PFSK-1 (cell line): ENCODE data around the gene SRPK1.

Source experiments
- FOXP2 ChIP-seq: optimal IDR thresholded peaks from 2 replicates; pipeline ENCODE3; 2011; ENCODE audit warnings: borderline replicate concordance, control low read depth, inconsistent platforms; ENCODE audit not compliant: insufficient read depth; ENCODE audit errors: extremely low read length, extremely low read depth
- POLR2AphosphoS5 ChIP-seq: IDR thresholded peaks from 2 replicates; pipeline ENCODE4 v1.6.1; 2012; ENCODE audit warnings: low read depth, mild to moderate bottlenecking, control low read depth, low read length, moderate library complexity
- SIN3A ChIP-seq: IDR thresholded peaks from 2 replicates; pipeline ENCODE4 v1.6.1; 2012; ENCODE audit warnings: mild to moderate bottlenecking, low read length, moderate library complexity, borderline replicate concordance; ENCODE audit not compliant: insufficient read depth
- TAF1 ChIP-seq: IDR thresholded peaks from 2 replicates; pipeline ENCODE4 v1.6.1; 2012; ENCODE audit warnings: low read length, control low read depth, borderline replicate concordance; ENCODE audit not compliant: insufficient read depth
- TF ChIP-seq, protein P1 (sequence below), 2 experiments: IDR thresholded peaks; 2 replicates each; pipeline versions ENCODE4 v1.6.1 to v1.8.0; 2011 to 2012; ENCODE audit warnings: low read depth in 2 of 2, low read length in 2 of 2, control low read depth in 1 of 2, inconsistent platforms in 1 of 2, mild to moderate bottlenecking in 1 of 2, moderate library complexity in 1 of 2; ENCODE audit not compliant: insufficient read depth in 1 of 2

Gene SRPK1

DNA sequence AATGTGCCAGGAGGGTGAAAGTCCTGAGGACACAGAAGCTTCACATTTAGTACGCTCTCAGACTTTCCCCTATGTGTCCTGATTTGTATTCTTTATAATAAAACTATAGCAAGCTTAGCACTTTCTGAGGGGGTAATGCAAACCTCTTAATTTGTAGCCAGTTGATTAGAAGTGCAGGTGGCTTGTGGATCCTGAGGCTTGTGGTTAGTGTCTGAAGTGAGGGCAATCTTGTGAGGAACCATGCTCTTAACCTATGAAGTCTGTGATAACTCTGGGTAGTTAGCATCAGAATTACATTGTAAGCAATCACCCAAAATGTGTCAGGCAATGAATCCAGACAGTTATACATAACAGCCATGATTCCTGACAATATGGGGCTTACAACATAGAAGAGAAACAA is 64.6 kb downstream of the SRPK1 start:
- TF ChIP-seq, protein P1, sequence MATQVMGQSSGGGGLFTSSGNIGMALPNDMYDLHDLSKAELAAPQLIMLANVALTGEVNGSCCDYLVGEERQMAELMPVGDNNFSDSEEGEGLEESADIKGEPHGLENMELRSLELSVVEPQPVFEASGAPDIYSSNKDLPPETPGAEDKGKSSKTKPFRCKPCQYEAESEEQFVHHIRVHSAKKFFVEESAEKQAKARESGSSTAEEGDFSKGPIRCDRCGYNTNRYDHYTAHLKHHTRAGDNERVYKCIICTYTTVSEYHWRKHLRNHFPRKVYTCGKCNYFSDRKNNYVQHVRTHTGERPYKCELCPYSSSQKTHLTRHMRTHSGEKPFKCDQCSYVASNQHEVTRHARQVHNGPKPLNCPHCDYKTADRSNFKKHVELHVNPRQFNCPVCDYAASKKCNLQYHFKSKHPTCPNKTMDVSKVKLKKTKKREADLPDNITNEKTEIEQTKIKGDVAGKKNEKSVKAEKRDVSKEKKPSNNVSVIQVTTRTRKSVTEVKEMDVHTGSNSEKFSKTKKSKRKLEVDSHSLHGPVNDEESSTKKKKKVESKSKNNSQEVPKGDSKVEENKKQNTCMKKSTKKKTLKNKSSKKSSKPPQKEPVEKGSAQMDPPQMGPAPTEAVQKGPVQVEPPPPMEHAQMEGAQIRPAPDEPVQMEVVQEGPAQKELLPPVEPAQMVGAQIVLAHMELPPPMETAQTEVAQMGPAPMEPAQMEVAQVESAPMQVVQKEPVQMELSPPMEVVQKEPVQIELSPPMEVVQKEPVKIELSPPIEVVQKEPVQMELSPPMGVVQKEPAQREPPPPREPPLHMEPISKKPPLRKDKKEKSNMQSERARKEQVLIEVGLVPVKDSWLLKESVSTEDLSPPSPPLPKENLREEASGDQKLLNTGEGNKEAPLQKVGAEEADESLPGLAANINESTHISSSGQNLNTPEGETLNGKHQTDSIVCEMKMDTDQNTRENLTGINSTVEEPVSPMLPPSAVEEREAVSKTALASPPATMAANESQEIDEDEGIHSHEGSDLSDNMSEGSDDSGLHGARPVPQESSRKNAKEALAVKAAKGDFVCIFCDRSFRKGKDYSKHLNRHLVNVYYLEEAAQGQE (IDR thresholded peaks at IDR 0.05; ENCODE audit: insufficient read depth in 1 of 2, low read depth in 2 of 2, low read length in 2 of 2), result no peak
- TF ChIP-seq POLR2AphosphoS5 (no peak), SIN3A (no peak), TAF1 (no peak), FOXP2 (no peak)

DNA sequence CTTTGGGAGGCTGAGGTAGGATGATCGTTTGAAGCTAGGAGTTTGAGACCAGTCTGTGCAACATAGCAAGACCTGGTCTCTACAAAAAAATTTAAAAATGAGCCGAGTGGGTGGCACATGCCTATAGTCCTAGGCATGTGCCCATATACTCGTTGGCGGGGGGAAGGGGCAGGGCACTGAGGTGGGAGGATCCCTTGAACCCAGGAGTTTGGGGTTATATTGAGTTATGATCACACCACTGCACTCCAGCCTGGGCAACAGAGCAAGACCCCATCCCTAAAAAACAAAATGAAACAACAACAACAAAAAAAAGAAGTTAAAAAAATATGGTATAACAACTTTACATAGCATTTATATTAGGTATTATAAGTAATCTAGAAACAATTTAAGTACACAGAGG is 67.9 kb downstream of the SRPK1 start:
- TF ChIP-seq POLR2AphosphoS5 (no peak), SIN3A (no peak)

DNA sequence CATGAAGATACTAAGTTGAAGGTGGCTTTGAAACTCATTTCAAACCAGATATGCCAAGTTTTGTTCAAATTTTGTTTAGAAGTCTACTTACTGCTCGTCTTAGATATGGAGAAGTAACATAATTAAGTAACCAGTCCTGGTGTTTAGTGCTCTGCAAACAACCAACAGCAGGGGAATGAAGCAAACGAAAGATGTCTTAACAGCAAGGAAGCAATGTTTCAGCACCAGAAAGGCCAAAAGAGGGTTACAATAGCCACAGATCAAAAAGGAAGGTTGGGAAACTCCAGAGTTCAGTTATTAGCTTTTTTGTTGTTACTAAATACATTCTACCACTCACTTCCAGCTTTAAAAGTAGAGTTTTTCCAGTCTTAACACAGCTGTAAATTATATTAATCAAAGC is 70.7 kb downstream of the SRPK1 start:
- TF ChIP-seq POLR2AphosphoS5 (no peak), FOXP2 (no peak), TAF1 (no peak), SIN3A (no peak)
- TF ChIP-seq, protein P1 (IDR thresholded peaks at IDR 0.05; ENCODE audit: insufficient read depth in 1 of 2, low read depth in 2 of 2, low read length in 2 of 2), result no peak

DNA sequence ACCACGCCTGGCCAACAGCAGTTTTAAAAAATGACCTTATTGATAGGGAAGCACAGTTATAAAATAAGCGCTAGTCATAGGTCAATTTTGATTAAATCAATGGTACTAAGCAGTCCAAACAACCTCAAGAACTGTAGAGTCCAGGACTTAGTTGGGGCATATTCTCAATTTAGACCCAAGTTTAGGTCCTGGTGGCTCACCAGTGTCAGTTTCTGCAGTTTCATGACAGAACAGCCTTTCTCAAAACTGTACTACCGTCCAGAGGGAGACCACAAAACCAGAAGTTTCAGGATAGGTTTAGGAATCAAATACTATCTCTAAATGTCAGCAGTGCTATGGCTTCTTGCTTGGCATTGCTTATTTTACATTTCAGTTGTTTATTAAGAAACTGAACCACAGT is 76.6 kb downstream of the SRPK1 start:
- TF ChIP-seq, protein P1 (IDR thresholded peaks at IDR 0.05; ENCODE audit: insufficient read depth in 1 of 2, low read depth in 2 of 2, low read length in 2 of 2), result no peak
- TF ChIP-seq FOXP2 (no peak), TAF1 (no peak), POLR2AphosphoS5 (no peak), SIN3A (no peak)

DNA sequence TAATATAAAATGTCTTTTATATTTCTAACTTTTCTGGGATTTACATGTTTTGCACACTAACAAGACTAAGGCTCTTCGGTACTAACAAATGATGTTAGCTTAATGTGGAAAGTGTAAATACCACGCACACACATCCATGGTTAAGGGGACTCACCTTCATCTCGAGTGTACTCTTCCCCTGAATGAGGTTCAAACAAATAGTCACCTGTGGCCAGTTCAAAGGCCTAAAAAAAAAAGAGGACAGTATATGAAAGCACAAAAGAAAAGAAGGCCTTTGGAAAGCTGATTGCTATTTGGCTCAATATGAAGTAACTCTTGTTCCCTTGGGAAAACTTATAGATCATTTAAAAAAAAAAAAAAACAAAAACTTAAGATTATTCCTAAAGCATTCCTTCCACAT is 78.5 kb downstream of the SRPK1 start:
- TF ChIP-seq FOXP2, result no peak
- no peak for TF ChIP-seq POLR2AphosphoS5
- TF ChIP-seq, protein P1 (IDR thresholded peaks at IDR 0.05; ENCODE audit: insufficient read depth in 1 of 2, low read depth in 2 of 2, low read length in 2 of 2), result no peak
- TF ChIP-seq SIN3A, result no peak
- TF ChIP-seq TAF1, result no peak
